ENCODE measurements around the gene NT5C3A.
"Not testable (repeated sequence)": the region's sequence is repeated elsewhere in the genome, so short reads cannot be mapped to it uniquely, and the experiment has no call there.

Gene NT5C3A

GRCh38 chr7:32966489-32967267 lies 95.9 kb downstream of the NT5C3A start:
- not testable (repeated sequence) for DNase-seq

- peak; percentile 31 for DNase-seq
Measured at GRCh38 chr7:32964461-32965159, 98.0 kb downstream of the NT5C3A start.

Measured in NCI-H1105 treated with DMSO at 0.1 percent for 48 hours (cell line).